Natural killer cell (primary cell): ENCODE measurements around the gene GAS2. TPM values are rescaled to one million over a fixed set of nuclear protein-coding genes. Genes with fewer than 3 reads are reported as not detected.

ENCODE experiments used
- ATAC-seq, 3 donors: fragments of 150-1000 bp in 2 of 3; fragments of 200-7000 bp in 1 of 3; cut with Tn5 transposase; 1 replicate in 1 of 3; 2 replicates in 2 of 3; pipeline ENCODE4 v1.10.0; 2021; ENCODE audit warnings: mild to moderate bottlenecking in 2 of 3, moderate library complexity in 2 of 3
- DNase-seq, 2 donors: peaks; one replicate each; pipeline versions ENCODE4 v3.0.0 to v3.0.0-alpha.2; 2013 to 2021; ENCODE audit warnings: mixed read lengths in 1 of 2
- H3K27ac ChIP-seq: one replicate; pipeline ENCODE4 v1.5.1; 2013; ENCODE audit warnings: mild to moderate bottlenecking, low read length
- H3K27me3 ChIP-seq: one replicate; pipeline ENCODE4 v1.6.1; 2013; ENCODE audit warnings: low read length; ENCODE audit not compliant: control insufficient read depth, insufficient read depth
- H3K36me3 ChIP-seq: one replicate; pipeline ENCODE4 v1.6.1; 2013; ENCODE audit warnings: low read length; ENCODE audit not compliant: control insufficient read depth, insufficient read depth
- H3K4me1 ChIP-seq: one replicate; pipeline ENCODE4 v1.6.1; 2013; ENCODE audit warnings: low read length; ENCODE audit not compliant: control insufficient read depth, insufficient read depth
- H3K4me3 ChIP-seq: one replicate; pipeline ENCODE4 v1.5.1; 2013; ENCODE audit warnings: low read length
- H3K9me3 ChIP-seq: one replicate; pipeline ENCODE4 v1.6.1; 2013; ENCODE audit warnings: low read length; ENCODE audit not compliant: control insufficient read depth, insufficient read depth
- H3K27ac Mint-ChIP-seq, 2 donors: one replicate each; pipeline ENCODE4 v1.8.0; 2022; ENCODE audit warnings: mild to moderate bottlenecking in 2 of 2, mixed read lengths in 2 of 2, moderate library complexity in 1 of 2
- H3K27me3 Mint-ChIP-seq, 2 donors: one replicate each; pipeline ENCODE4 v1.8.0; 2022; ENCODE audit warnings: low read depth in 2 of 2, mixed read lengths in 2 of 2
- H3K36me3 Mint-ChIP-seq: one replicate; pipeline ENCODE4 v1.8.0; 2022; ENCODE audit warnings: mixed read lengths
- H3K4me1 Mint-ChIP-seq, 2 donors: one replicate each; pipeline ENCODE4 v1.8.0; 2022; ENCODE audit warnings: mixed read lengths in 2 of 2
- H3K4me3 Mint-ChIP-seq: one replicate; pipeline ENCODE4 v1.8.0; 2022; ENCODE audit warnings: mild to moderate bottlenecking, moderate library complexity, mixed read lengths
- H3K9me3 Mint-ChIP-seq, 2 donors: one replicate each; pipeline ENCODE4 v1.8.0; 2022; ENCODE audit warnings: mixed read lengths in 2 of 2
- WGBS: methylation state at CpG from one replicate; pipeline ENCODE4 v1.1.7; 2013; ENCODE audit warnings: missing lambda C conversion rate; ENCODE audit not compliant: insufficient coverage; 5-methylcytosine and 5-hydroxymethylcytosine counted together
- intact Hi-C: fragments of 100-400 bp; cut with micrococcal nuclease; formaldehyde crosslinking; loops from one replicate; pipeline ENCODE4 v1.14.2; 2022
- total RNA-seq, 4 donors: library from RNA; stranded (reverse); fragments of 120-200 nt in 1 of 4; gene quantifications; one replicate each; pipeline versions ENCODE4 v1.2.3 to v1.2.4, GENCODE V29; 2013 to 2022
- TF ChIP-seq, protein P1 (sequence below): fragments of 200-600 bp; IDR thresholded peaks from one replicate; pipeline ENCODE4 v1.8.0; 2022; ENCODE audit warnings: antibody characterized with exemption

Gene GAS2
- total RNA-seq, 3 donors from 2014 or later (not counting 1 experiment from before 2014, with no cell fraction given), result 2.0 to 3.5 (median 2.5) TPM

GRCh38 chr11:22702031-22702430 lies 35.6 kb downstream of the GAS2 start:
- Histone ChIP-seq H3K9me3 (no peaks in the 10 kb centered on the region), H3K27ac (no peak overlapping the region), H3K4me1 (no peaks in the 10 kb centered on the region), H3K36me3 (no peaks in the 10 kb centered on the region), H3K27me3 (no peaks in the 10 kb centered on the region), H3K4me3 (no peak overlapping the region)
- peaks cover 0 to 6% of the 10 kb centered on the region in 2 donors for H3K27me3 Mint-ChIP-seq
- peaks cover 0 to 3% of the 10 kb centered on the region in 2 donors for H3K9me3 Mint-ChIP-seq
- H3K4me3 Mint-ChIP-seq, result no peak overlapping the region
- TF ChIP-seq, protein P1, sequence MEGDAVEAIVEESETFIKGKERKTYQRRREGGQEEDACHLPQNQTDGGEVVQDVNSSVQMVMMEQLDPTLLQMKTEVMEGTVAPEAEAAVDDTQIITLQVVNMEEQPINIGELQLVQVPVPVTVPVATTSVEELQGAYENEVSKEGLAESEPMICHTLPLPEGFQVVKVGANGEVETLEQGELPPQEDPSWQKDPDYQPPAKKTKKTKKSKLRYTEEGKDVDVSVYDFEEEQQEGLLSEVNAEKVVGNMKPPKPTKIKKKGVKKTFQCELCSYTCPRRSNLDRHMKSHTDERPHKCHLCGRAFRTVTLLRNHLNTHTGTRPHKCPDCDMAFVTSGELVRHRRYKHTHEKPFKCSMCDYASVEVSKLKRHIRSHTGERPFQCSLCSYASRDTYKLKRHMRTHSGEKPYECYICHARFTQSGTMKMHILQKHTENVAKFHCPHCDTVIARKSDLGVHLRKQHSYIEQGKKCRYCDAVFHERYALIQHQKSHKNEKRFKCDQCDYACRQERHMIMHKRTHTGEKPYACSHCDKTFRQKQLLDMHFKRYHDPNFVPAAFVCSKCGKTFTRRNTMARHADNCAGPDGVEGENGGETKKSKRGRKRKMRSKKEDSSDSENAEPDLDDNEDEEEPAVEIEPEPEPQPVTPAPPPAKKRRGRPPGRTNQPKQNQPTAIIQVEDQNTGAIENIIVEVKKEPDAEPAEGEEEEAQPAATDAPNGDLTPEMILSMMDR, result no peak
- no peak for DNase-seq
- H3K4me1 Mint-ChIP-seq, result no peaks in the 10 kb centered on the region
- no peak overlapping the region for H3K27ac Mint-ChIP-seq
- no peak for ATAC-seq
- intact Hi-C loops, result no loop called here
- H3K36me3 Mint-ChIP-seq, result no peaks in the 10 kb centered on the region

GRCh38 chr11:22703040-22703439 lies 36.6 kb downstream of the GAS2 start:
- no peaks in the 10 kb centered on the region for H3K9me3 ChIP-seq
- no peaks in the 10 kb centered on the region for H3K27me3 ChIP-seq
- 92% methylated on average over 3 of the region's 3 CpGs for whole genome bisulfite sequencing
- intact Hi-C loops, result no loop called here
- Mint-ChIP-seq H3K27me3 (peaks cover 0 to 10% of the 10 kb centered on the region in 2 donors), H3K4me1 (no peaks in the 10 kb centered on the region), H3K36me3 (no peaks in the 10 kb centered on the region), H3K27ac (no peak overlapping the region), H3K4me3 (no peak overlapping the region), H3K9me3 (peaks cover 0 to 7% of the 10 kb centered on the region in 2 donors)
- no peak for ATAC-seq
- TF ChIP-seq, protein P1, result no peak
- no peak overlapping the region for H3K27ac ChIP-seq
- peak in 1 of 2 donors; percentile 2 for DNase-seq
- no peaks in the 10 kb centered on the region for H3K36me3 ChIP-seq
- H3K4me1 ChIP-seq, result no peaks in the 10 kb centered on the region
- H3K4me3 ChIP-seq, result no peak overlapping the region

DNA sequence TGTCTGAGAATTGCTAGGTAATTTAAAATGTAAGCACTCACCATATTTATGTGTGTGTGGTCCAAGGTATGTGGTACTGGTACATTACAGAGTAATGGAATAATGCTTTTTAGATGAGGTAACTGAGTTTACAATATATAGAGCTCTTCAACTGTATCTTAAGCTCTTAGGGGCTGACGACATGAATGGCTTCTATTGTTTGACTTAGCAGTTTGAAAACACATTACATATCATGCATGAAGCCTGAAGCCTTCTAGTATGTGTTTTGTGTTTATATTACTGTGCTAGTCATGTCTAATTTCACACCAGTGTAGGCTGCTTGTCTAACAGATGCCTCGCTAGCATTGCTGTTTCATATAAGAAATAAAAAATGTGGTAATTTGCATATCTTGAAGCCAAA lies 37.2 kb downstream of the GAS2 start:
- Histone ChIP-seq H3K4me1 (no peaks in the 10 kb centered on the region), H3K9me3 (no peaks in the 10 kb centered on the region), H3K27ac (no peak overlapping the region), H3K27me3 (no peaks in the 10 kb centered on the region), H3K36me3 (no peaks in the 10 kb centered on the region), H3K4me3 (no peak overlapping the region)
- no peak for DNase-seq
- H3K4me1 Mint-ChIP-seq, result no peaks in the 10 kb centered on the region
- H3K27ac Mint-ChIP-seq, result no peak overlapping the region
- H3K9me3 Mint-ChIP-seq, result peaks cover 0 to 7% of the 10 kb centered on the region in 2 donors
- 80% methylated on average over 2 of the region's 2 CpGs for WGBS
- intact Hi-C loops, result no loop called here
- no peak overlapping the region for H3K4me3 Mint-ChIP-seq
- H3K36me3 Mint-ChIP-seq, result no peaks in the 10 kb centered on the region
- no peak for ATAC-seq
- H3K27me3 Mint-ChIP-seq, result peaks cover 0 to 10% of the 10 kb centered on the region in 2 donors
- TF ChIP-seq, protein P1, result no peak

DNA sequence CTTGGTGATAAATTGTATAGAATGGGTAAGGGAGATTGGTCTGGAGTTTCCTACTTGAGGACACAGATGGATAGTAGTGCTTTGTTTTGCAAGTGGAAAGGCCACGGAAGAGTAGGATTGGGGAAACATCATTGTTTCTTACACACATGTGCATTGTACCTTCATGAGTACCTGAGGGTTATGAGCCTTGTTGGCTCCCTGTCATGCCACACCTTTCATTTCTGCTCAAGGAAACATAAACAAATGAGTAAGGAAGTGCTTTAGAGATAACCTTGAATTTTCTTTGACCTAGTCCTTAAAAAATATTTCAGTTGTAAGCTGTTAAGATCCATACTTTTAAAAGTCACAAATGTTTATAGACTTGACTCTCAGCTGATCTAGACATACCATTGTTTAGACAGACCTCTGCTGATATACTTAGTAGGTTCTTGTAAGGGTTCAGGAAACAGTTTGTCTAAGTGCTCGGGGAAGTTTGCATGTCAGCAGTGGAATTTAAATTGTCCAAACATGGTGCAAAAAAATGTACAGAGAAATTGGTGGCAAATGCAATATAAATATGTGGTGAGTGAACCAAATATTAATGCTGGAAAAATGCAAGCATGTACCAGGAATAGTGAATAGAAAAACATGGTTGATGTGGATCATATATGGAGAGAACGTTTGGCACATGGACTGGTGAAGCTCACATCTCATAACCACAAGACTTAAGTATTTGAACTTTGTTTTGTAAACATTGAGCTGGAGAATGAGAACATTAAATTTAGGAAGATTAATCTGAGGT lies 40.9 kb downstream of the GAS2 start:
- Histone ChIP-seq H3K27ac (no peak overlapping the region), H3K4me3 (no peak overlapping the region), H3K4me1 (no peaks in the 10 kb centered on the region), H3K36me3 (no peaks in the 10 kb centered on the region), H3K9me3 (no peaks in the 10 kb centered on the region), H3K27me3 (no peaks in the 10 kb centered on the region)
- TF ChIP-seq, protein P1, result no peak
- Mint-ChIP-seq H3K27ac (no peak overlapping the region), H3K9me3 (peaks cover 3 to 7% of the 10 kb centered on the region in 2 donors), H3K4me3 (no peak overlapping the region), H3K36me3 (no peaks in the 10 kb centered on the region), H3K4me1 (no peaks in the 10 kb centered on the region), H3K27me3 (peaks cover 0 to 9% of the 10 kb centered on the region in 2 donors)
- DNase-seq (no peak), ATAC-seq (no peak)
- WGBS, result 83% methylated on average over 1 of the region's 3 CpGs
- intact Hi-C loops, result no loop called here
